GM18858 (cell line): Measurements from ENCODE around the gene GLRA1.
"Not testable (repeated sequence)": the region's sequence is repeated elsewhere in the genome, so short reads cannot be mapped to it uniquely, and the experiment has no call there.

ENCODE experiments used
- ATAC-seq: cut with Tn5 transposase; IDR thresholded peaks from one replicate; pipeline ENCODE4 v1.9.1; 2021; ENCODE audit not compliant: unreplicated experiment

Gene GLRA1

DNA sequence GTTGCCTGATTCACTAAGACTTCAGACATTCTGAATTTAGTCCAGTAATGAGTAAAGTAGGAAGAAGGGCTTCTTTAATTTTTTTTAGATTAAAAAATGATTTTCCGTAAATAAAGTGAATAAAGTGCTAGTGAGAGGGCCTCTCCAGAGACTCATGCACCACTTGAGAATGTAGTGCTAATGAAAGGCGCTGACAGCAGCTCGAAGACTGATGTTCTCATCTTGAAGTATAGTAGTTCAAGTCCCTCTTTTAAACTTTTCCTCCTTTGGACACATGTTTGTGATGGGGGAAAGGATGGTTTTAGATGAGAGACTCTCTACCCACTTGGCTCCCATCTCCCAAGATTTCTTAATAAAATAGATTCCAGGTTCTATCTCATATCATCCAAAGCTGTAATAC, 104.4 kb downstream of the GLRA1 start:
- ATAC-seq, result no peak

DNA sequence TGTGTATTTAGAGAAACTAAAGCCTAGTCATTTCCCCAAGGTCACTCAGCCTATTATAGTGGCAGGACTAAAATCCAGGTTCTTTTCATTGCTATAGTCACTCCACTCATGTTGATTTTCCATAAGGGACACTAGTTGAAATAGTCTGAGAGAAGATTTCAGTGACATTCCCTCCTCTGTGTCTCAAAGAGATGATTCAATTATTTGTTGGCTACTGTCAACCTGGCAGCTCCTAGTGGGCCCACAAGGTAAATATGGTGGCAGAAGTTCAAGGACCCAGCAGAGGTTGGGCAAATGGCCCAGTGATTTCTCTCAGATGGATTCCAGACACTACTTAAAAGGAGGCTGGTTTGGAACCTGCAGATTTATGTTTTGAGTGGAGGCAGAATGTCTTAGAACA, 104.8 kb downstream of the GLRA1 start:
- no peak for ATAC-seq

DNA sequence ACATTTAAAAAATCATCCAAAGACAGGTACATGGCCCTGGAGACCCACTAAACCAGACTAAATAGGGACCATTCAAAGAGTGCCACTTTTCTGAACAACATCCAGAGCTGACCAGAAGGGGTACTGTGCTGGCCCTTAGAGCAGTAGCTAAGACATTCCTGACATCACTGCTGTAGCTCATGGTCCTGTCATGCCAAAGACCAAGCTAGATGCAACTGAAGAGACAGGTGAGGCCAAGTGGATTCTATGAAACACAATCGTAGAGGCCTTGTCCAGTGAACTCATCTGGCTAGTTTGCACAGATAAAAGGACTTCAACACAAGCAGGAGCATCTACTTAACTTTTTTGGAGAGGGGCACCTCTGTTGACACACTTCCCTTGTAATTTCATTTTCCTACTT, 109.6 kb downstream of the GLRA1 start:
- no peak for ATAC-seq

DNA sequence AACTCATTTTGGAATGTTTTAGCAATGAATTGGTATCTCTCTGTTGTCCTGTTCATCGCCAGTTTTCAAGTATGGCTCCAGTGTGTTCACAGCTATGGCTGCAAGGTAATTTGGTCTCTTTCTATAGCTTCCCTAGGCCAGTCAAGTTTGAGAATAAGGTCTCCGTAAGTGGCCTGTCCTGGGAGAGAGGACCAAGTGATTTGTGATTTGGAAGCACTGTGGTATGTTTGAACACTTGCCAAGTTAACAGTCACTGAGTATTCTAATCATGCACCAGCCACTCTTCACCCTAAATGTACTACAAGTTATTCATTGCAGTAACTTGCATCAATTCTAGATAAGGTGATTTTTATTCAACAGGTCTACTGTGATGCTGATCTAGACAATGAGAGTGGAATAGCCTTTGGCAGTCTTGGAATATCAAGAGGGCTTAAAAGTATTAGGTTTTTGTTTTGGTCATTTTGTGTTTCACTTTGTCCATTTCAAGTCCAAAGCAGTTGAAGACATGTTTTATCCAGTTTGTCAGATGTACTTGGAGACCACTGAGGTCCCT, 111.8 kb downstream of the GLRA1 start:
- ATAC-seq, result no peak

DNA sequence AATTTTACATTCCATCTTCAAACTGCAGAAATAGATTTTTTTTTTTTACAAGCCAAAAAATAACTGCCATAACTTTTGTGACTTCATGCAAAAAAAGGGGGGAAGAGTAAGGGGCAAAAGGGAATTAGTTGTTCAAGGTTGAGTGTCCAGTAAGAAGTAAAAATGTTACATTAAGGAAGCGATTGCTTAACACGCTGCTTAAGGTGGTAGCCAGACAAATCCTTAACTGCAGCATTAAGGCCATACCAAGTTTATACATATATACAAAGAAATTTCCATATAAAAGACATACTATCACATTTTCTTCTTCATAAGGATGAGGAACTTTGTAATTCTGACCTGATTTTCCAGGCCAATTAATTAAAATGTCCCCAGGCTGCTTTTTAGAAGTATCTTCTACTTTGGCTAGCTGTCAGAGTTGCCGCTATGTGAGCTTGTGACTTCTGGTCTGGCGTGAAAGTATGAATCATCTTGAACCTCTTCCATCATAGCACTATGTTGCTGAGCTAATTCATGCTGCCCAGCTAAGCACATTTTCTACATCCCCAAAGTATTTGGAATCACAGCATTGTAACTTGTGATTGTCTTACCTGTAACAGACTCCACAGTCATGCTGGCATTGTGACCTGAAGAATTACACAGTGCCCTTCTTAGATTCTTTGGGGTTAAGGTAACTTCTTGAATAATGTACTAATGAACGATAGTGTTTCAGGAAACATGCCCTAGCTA, 112.9 kb downstream of the GLRA1 start:
- no peak for ATAC-seq

DNA sequence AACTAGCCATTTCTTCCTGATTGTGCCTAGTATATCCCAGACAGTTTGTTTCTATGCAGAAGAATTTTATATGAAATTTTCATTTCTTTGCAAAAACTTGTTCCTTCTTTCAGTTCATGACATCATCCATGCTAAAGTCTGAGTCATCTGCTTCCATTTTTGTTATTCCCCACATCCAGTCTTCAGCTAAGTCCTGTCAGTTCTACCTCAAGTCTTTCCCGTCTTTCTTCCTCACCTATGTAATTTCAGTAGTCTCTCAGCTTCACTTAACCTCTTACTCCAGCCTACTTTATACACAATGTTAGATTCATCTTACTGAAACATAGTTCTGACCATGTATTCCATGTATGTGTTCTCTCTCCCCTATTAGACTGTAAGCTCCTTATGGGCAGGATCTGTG, 113.8 kb downstream of the GLRA1 start:
- no peak for ATAC-seq

DNA sequence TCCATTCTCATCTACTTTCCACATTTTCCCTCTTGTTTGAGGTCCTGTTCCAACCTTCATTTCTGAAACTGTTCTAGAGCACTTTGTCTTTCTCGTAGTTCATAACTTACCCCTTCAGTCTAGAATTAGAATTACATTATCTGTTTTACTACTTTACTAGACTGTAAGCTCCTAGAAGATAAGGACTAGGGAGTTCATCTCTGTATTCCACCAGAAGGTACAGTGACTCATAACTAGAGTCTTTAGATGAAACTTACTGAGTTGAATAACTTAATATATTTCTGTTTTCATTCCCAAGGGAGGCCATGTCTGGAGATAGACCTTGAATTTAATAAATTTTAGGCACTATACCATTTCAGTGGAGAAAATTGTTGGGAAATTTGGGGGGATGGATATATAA, 114.2 kb downstream of the GLRA1 start:
- ATAC-seq, result no peak

DNA sequence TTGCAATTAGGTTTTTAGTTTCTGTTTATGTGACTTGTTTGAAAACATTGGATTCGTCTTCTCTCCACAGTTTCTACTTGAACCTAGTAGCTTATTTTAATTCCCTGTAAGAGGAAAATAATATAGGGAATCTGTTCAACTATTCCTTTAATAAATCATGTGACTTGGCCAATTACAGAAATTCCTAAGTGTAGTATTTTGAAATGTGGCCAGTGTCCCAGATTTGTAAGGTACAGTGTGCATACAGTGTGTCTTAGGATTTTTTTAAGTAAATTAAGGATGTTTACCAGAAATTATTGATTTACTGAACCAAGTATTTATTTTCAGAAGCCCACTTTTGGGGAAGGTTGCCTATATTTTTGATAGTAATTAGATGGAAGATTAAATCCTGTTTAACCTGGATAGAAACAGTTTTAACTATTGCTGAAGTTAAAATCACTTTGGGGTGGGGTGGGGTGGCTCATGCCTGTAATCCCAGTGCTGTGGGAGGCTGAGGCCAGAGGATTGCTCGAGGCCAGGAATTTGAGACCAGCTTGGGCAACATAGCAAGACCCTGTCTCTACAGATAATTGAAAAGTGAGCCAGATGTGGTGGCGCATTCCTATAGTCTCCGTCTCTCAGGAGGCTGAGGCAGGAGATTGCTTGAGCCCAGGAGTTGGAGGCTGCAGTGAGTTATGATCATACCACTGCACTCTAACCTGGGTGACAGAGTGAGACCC, 116.0 kb downstream of the GLRA1 start:
- ATAC-seq, result no peak

DNA sequence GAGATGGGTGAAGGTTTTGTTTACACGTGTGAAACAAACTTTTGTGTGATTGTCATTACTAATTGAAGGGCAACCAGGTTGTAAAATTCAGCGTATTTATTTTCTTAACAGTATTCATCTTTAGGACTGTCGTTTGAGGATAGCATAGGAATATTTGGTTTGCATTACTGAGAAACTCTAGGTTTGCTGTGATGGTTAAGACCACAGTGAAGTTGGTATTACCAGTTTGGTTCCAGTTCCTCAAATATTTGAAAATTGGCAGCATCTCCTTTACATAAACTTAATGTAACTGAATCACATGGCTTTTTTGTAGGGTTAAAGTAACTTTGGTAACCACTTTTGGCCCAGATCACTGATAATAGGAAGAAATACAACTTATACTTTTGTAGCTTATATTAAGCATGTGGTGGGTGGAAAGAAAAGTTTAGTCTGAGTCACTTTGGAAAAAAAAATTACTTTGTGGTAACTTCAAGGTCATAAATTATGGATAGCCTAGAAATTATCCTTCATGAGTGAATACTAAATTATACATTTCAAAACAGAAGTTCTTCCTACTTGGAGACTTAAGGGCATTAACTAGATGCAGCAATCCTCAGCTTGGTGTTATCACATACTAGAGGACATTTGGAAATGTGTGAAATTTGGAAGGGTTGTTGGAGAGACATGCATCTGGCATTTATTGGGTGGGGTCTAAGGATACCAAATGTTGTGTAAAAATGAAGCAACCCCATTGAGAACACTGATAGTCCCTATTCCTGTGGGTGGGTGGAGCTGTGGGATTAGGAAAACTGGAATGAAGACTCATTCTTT, 119.0 kb downstream of the GLRA1 start:
- no peak for ATAC-seq

DNA sequence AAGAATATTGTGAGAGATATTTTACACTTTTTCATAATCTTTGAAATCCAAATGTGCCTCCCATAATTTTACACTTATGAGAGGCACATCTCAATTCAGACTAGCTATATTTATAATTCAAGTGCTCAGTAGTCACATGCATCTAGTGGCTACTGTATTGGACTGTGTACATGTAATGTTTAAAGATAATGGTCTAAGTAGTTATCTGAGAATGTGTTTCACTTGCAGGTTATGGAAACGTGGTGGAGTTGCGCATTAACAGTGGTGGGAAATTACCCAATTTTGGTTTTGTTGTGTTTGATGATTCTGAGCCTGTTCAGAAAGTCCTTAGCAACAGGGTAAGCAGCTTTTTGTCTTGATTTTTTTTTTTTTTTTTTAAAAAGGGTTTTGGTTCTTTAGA, 124.1 kb downstream of the GLRA1 start:
- ATAC-seq, result no peak

DNA sequence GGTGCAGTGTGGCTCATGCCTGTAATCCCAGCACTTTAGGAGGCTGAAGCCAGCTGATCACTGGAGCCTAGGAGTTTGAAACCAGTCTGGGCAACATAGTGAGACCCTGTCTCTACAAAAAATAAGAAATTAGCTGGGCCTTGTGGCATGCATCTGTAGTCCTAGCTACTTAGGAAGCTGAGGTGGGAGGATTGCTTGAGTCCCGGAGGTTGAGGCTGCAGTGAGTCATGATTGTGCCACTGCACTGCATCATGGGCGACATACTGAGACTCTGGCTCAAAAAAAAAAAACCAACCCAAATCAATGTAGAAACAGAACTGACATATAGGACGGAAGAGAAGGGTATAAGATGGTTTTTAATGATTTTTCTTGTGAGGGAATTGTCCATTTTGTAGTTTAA, 125.2 kb downstream of the GLRA1 start:
- no peak for ATAC-seq

DNA sequence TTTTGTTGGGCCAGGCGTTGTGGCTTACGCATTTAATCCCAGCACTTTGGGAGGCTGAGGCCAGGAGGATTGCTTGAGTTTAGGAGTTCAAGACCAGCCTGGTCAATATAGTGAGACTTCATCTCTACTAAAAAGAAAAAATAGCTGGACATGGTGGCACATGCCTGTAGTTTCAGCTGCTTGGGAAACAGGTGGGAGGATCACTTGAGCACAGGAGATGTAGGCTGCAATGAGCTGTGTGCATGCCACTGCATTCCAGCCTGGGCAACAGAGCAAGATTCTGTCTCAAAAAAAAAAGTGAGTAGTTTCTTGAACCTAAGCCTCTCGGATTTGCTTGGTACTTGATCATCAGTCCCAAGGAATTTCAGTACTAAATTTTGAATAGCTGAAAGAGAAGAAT, 126.0 kb downstream of the GLRA1 start:
- no peak for ATAC-seq

DNA sequence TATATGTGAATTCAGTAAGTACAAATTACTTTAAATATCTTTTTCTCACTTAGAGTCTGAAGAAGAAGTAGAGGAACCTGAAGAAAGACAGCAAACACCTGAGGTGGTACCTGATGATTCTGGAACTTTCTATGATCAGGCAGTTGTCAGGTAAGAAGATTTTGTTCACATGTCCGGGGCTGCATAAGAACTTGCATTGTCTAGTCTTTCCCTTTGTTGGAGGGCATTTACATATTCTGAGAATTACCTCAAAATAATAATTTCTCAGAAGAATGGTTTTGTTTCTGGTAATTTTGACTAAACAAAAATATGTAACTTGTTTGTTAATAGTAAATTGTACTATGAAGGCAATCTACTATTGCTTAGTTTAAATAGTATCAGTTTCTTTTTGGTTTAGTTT, 129.2 kb downstream of the GLRA1 start:
- ATAC-seq, result no peak

DNA sequence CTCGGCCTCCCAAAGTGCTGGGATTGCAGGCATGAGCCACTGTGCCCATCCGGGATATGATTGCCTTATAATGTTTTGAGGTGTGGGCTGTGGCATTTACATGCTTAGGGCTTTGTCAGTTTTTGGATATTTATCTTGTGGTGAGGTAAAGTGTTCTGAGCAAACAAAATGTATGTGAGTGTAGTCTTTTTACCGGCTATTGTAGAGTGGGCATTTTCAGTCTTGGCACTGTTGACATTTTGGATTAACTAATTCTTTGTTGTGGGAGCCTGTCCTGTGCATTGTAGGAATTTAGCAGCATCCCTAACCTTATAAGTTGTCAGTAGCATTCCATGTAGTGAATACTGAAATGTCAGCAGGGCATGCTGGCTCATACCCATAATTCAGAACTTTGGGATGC, 131.3 kb downstream of the GLRA1 start:
- no peak for ATAC-seq

DNA sequence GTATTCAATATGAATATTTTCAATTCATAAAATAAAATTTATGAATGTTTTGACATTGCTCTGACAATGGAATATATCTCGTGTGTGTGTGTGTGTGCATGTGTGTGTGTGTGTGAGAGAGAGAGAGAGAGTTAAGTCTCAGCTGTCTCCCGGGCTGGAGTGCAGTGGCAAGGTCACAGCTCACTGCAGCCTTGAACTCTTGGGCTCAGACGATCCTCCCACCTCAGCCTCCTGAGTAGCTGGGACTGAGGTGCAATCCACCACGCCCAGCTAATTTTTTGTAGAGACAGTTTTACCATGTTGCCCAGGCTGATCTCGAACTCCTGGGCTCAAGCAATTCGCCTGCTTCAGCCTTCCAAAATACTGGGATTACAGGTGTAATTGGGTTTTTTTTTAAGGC, 136.8 kb downstream of the GLRA1 start:
- ATAC-seq, result no peak

DNA sequence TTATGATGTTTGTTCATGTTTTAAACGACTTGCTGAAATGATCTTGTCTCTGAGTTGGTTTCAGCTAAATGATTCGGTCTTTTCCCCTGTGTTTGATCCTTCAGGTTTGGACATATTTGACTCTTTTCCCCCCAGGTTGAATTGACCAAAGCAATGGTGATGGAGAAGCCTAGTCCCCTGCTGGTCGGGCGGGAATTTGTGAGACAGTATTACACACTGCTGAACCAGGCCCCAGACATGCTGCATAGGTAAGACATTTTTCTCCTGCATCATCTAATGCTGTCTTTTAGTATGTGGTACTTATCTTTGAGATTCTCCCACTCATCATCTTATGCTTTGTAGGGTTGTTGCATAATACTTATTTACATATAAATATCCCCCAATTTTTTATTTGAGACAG, 138.2 kb downstream of the GLRA1 start:
- ATAC-seq, result no peak

DNA sequence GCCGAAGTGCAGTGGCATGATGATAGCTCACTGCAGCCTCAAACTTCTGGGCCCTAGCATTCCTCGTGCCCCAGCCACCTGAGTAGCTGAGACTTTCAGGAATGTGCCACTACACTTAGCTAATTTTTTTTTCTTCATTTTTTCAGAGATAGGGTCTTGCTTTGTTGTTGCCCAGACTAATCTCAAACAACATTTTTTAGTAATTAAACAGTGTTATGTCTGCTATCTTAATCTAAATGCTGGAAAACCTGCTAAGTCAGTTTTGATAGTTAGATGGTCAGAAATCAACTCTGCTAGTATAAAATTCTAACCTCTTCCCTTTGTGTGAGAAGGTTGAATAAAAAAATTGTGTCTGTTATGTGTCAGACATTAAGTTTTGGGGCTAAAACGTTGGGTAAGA, 140.5 kb downstream of the GLRA1 start:
- no peak for ATAC-seq

DNA sequence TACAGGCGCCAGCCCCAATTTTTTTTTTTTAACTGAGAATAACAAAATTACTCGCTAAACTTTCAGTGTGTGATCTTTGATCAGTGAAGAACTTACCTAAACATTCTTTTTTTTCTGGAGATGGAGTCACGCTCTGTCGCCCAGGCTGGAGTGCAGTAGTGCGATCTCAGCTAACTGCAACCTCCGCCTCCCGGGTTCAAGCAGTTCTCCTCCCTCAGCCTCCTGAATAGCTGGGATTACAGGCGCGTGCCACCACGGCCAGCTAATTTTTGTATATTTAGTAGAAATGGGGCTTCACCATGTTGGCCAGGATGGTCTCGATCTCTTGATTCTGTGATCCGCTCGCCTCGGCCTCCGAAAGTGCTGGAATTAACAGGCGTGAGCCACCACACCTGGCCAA, 141.0 kb downstream of the GLRA1 start:
- ATAC-seq, result not testable (repeated sequence)

DNA sequence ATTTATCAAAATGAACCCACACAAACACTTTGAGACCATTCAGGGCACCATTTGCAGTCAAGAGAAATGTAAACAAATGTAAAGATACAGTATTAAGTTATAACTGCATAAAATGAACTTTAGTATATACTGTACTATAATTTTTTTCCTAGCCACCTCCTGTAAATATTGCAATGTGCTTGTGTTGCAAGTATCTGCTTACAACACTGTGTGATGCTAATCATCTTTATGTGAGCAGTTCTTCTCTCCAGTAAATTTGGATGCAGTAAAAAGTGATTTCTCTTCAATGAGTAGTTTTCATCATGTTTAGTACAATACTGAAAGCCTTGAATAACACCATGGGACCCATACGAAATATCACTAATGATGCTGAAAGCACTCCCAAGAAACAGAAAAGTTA, 143.4 kb downstream of the GLRA1 start:
- ATAC-seq, result no peak

DNA sequence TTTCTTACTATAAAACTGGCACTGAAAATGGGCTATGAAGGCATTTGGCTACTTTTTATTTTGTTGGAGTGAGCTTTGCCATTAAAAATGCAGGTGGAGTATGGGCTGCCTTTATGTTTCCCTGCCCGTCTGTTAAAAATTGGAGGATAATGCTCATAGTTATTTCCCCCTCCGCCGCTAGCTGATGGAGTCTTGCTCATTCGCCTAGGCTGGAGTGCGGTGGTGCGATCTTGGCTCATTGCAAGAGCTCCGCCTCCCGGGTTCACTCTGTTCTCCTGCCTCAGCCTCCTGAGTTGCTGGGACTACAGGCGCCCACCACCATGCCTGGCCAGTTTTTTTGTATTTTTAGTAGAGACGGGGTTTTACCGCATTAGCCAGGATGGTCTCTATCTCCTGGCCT, 144.3 kb downstream of the GLRA1 start:
- no peak for ATAC-seq

DNA sequence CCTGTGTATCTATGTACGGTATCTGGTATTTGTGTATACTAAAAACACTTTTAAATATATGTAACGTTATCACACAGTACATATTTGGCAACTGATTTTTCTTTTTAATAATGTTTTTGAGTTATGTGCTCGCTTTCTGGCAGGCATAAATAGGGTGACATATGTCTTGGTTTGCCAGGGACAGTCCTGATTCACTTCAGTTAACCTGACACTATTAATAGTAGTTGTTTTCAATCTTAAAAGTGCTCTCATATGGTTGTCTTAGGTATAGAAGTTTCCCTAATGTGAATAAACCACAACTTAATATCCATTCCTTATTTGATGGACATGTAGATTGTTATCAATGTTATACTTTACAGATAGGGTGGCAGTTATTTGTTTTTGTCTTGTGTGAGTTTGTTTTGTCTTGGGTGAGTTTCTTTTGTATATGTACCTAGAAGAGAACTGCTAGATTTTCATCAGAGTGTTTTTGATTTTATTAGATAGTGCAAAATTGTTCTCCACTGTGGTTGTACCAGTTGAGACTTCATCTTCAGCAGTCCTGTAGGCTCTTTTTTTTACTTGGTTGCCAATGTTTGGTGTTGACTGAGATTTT, 145.0 kb downstream of the GLRA1 start:
- ATAC-seq, result peak; percentile 65
